GM18502 (cell line): ENCODE results near the gene MINDY4.

Experiments
- ATAC-seq: cut with Tn5 transposase; IDR thresholded peaks from one replicate; pipeline ENCODE4 v1.9.1; 2021; ENCODE audit warnings: mild to moderate bottlenecking; ENCODE audit not compliant: unreplicated experiment, poor library complexity

Gene MINDY4

GRCh38 chr7:30869794-30870611 lies 98.8 kb downstream of the MINDY4 start:
- ATAC-seq, result no peak

GRCh38 chr7:30870821-30871518 lies 99.8 kb downstream of the MINDY4 start:
- ATAC-seq, result no peak

GRCh38 chr7:30871655-30872054 lies 100.4 kb downstream of the MINDY4 start:
- ATAC-seq, result no peak

- no peak for ATAC-seq
These were observed 102.0 kb downstream of the MINDY4 start for GRCh38 chr7:30873207-30873606.

GRCh38 chr7:30873656-30874055 lies 102.4 kb downstream of the MINDY4 start:
- ATAC-seq, result no peak

- ATAC-seq, result no peak
These were observed 103.6 kb downstream of the MINDY4 start for GRCh38 chr7:30874656-30875302.

- no peak for ATAC-seq
These were observed 106.0 kb downstream of the MINDY4 start for GRCh38 chr7:30877015-30877769.

- ATAC-seq, result no peak
These were observed 106.8 kb downstream of the MINDY4 start for GRCh38 chr7:30877993-30878392.

GRCh38 chr7:30879139-30880124 lies 108.2 kb downstream of the MINDY4 start:
- ATAC-seq, result no peak

- no peak for ATAC-seq
These were observed 109.0 kb downstream of the MINDY4 start for GRCh38 chr7:30880125-30880720.

- ATAC-seq, result no peak
These were observed 109.7 kb downstream of the MINDY4 start for GRCh38 chr7:30880941-30881340.

GRCh38 chr7:30881448-30881847 lies 110.2 kb downstream of the MINDY4 start:
- ATAC-seq, result no peak

GRCh38 chr7:30884881-30885280 lies 113.7 kb downstream of the MINDY4 start:
- ATAC-seq, result no peak

- no peak for ATAC-seq
These were observed 115.4 kb downstream of the MINDY4 start for GRCh38 chr7:30886608-30887011.

GRCh38 chr7:30887464-30887872 lies 116.3 kb downstream of the MINDY4 start:
- no peak for ATAC-seq

GRCh38 chr7:30888747-30889146 lies 117.5 kb downstream of the MINDY4 start:
- no peak for ATAC-seq

GRCh38 chr7:30890226-30890625 lies 119.0 kb downstream of the MINDY4 start:
- ATAC-seq, result no peak

- ATAC-seq, result no peak
These were observed 122.1 kb downstream of the MINDY4 start for GRCh38 chr7:30893357-30893756.

GRCh38 chr7:30894009-30894408 lies 122.8 kb downstream of the MINDY4 start:
- ATAC-seq, result no peak
